ENCODE results near the gene RTN1. TPM values are rescaled to one million over a fixed set of nuclear protein-coding genes. Genes with fewer than 3 reads are reported as not detected.

RTN1 gene
- total RNA-seq, 1 experiment from 2014 or later: 6.5 TPM

DNA sequence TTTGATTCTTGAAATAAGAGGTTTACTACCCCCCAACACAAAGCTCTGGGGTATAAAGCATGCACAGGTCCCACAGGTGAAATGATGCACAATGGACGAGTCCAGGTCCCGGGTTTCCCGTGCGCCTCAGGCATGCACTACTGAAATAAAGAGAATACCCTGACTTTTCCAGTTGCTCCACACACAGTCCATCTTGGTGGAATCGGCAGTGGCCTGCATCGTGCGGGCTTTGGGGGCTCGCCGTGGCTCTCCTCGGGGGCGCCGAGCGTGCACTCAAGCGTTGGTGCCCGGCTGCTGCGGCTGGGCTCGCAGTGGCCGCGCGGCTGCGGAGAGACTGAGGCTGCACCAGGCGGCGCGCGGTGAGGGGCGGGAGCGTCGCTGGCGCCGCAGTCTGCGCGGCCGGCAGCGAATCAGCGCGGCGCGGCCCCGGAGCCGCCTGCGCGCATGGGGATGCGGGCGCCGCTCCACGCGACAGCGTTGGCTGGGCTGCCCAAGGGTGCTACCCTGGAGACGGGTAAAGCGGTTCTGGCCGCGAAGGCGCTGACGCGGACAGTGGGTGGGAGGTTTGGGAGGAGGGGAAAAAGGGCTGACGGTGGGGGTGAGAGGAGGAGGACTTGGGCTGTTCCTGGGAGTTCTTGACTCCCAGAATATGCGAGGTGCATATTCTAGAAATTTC lies 240.2 kb downstream of the RTN1 start:
- no peak for DNase-seq (ENCODE audit: low spot score)

DNA sequence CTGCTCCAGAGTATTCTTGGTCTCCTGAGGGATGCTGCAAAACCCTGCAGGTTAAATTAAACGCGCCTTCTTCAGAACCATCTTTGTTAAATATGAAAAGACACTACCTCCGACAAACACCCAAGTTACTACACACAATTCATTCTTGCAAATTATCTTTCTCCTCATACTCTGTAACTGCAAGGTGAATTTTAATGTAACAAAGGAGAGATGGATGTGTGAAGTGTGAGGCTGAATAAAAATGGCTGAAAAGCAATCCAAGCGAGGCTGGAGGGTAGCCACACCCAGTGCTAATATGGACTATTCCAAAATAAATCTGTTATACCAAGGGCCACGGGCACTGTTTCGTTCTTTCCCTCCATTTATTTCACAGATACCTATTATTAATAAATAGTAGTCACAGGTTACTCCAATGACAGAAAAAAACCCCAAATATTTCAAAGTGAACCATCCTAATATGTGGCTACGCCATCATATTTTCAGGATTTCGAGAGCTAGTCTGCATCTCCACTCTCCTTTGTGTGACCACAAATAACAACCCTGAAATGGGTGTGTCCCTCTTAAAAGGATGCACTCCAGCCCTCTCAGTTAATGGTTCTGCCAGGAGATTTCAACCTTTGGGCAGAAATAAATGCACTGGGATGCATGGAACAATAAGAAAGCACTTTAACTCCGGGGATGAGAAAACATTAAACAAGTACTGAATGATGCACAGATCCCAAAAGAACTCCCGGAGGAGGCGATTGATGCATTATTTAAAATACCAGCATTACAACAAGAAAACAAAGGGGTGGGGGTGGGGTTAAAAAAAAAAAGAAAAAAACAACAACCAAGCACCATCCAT lies 240.9 kb downstream of the RTN1 start:
- no peak for DNase-seq (ENCODE audit: low spot score)

DNA sequence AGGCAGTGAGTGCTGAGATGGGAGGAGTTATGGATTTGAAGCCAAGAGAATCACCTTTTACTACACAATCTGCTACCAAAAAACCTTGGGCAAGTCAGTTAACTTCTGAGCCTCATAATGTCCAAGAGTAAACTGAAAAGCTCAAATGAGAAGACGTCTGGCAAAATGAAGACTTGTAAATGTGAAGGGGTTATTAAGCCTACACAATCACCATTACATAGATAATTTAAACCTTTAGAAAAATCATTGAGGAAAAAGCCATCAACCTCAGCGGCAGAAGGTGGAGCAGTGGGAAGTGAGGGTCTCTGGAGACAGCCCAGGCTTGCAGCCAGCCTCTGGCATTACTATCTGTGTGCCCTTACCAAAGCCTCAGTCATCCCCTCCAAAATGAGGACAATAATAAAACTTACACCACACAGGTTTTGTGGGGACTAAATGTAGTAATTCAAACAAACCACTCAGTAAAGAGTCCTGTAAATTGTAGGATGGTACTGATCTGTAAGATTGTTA lies 243.5 kb downstream of the RTN1 start:
- no peak for DNase-seq (ENCODE audit: low spot score)

DNA sequence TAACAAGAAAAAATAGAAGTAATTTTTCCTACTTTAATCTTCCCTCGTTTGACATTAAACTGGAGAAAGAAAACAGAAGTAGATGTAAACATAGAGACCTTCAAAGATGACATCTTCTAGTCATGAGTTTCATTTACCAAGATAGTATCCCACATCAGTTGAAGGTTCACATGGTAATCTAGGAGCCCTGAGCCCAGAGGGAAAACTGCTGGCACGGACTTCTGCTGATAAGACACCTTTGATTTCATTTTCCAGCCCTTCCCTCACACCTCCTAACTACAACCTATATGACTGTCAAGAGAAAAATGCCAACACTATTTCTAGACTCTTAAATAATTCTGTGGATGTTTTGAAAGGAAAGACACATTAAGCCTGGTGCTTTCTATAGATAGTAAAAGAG lies 247.9 kb downstream of the RTN1 start:
- no peak for DNase-seq (ENCODE audit: low spot score)

DNA sequence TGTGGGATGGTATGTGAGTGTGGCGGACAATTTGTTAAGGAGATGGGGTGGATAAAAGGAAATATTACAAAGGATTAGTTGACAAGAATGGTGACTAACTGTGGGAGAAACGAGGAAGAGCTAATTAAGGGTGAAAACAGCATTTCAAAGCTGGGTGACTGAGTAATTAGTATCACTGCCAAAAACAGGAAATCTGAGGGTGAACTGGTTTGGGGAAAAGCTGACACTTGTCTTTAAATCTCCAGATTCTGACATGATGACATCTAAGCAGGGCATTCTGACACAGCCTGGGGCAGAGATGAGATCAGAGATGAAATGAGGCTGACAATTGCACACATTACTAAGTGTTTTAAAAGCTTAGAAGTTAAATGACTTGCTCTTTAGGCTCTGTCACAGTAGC lies 251.5 kb downstream of the RTN1 start:
- DNase-seq (ENCODE audit: low spot score): no peak

DNA sequence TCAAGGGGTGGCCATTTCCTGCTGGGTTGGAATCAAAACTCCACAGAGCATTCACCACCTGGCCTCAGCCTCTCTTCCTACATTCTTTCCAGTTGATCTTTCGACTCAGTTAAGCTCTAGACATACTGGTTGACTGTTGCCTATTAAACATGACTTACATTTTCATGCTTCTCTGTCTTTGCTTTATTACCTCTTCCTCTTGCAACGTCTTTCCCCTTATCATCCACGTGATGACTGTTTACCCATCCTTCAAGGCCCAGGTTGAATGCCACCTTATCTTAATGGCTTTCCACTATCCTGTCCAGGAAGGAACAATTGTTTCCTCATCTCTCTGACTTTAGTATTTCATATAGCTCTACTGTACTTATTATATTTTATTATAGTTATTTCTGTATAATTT lies 269.5 kb downstream of the RTN1 start:
- DNase-seq (ENCODE audit: low spot score): no peak

DNA sequence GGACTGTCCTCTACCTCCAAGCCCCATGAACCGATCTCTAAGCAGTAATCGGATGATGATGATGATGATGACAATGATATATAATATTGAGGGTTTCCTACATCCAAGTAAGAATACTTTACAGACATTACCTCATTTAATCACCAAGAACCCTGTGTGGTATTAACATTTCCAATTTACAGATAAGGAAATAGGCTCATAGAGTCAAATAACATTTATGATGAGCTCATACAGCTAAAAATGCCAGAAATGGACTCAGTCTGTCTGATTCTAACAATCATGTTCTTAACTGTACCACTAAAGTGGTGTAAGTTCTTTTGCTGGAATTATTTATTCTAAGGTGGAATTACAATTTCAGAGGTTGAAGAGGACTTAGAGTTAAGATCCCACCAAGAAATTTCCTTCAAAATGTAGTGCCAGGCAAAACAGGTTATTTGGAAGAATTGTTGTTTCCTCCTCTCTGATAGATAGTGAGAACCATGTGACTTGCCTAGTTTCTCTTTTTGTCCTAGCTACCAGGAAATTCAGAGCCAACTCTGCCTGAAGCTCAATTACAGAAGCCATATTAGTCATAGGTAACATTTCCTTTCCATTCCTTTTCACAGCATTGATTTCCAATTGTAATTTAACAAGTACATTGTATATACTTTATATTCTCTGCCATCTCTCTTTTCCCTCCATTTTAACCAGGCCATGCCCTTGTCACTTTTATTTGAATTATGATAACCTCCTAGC lies 270.2 kb downstream of the RTN1 start:
- DNase-seq (ENCODE audit: low spot score): no peak

DNA sequence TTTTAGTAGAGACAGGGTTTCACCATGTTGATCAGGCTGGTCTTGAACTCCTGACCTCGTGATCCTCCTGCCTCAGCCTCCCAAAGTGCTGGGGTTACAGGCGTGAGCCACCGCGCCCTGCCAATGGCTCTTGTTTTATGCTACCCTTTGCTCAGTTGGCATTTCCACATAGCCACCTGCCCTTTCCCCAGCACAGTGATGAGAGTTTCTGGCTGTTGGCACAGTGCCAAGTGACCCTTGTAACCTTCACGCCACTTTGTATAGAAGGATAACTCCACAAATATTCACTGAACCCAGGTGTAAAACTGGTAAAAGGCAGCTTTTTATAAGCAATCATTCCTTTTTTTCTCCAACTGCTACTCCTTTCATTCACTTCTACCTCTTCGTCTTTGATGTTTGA lies 275.5 kb downstream of the RTN1 start:
- DNase-seq (ENCODE audit: low spot score): no peak

DNA sequence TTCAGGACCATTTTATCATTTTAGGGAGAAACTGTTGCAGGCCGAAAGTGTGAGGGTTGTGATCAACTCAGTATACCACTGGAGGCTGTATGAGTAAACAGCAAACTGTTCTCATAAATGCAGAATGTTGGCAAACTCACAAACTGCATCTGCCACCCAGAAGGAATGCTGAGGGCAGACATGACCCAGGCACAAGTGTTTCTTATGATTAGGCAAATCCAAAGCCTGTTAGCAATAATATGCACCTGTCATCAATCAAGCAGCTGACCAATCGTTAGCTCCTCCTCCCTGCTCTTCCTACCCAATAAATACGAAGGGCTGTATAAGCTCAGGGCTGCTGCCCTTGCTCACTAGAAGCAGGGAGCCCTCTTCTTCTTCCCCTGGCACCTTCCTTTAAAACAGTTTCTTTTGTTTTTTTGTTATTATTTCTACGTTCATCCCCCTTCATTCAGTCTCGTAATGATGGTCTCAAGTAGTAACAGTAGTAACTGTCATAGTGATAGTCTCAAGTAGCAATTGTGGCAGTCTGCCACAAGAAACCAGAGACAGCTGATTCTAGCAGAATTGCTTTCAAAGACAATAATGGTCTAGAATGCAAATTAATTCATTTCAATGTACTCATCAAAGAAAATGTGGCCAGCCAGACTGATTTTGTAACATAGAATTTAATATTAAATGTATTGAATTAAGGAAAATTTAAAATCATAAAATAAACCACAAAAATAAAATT lies 278.8 kb downstream of the RTN1 start:
- no peak for DNase-seq (ENCODE audit: low spot score)

DNA sequence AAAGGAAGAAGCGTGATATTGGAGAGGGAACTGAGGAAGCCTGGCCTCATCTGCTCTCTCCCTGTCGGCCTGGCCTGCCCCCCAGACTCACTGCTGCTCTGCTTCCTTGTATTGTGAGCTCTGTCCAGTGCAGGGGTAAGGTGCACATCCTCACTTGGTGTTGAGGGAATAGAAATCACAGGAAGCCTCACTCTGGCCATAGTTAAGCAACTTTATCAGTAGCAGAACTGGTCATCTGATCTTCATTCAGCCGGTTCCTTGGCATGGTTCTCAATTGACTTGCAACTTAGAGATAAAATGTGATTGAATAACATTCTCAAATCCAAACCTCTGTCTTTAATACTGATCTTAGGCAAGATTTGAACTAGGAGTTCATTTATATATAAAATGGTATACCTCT lies 282.5 kb downstream of the RTN1 start:
- no peak for DNase-seq (ENCODE audit: low spot score)

DNA sequence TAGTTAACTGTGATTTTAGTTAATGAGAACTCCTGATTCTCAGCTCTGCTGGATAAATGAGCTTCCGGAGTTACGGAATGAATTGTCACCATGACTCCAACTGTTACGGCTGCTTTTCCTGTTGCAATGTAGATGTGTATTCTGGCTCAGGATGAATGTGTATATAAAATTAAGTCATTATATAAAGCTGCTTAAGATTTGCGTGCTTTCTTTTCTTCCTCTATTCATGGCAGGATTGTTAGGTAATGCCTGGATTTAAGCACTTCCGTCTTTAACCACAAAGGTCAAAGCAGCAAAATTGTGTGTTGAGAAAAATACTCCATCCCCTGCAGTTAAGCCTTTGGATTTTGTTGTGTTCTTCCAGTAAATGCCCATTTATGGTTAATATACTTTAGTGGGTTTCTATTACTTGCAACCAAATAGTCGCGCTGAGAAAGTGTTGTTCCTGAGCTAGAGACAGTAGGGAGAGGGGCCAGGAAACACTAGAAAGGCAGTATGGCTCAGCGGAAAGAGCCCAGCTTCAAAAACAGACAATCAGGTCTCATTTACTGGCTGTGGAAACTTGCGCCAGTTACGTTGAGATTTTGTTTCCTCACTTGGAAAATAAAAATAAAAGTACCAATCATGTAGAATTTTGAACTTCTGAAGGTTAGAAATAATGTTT lies 284.6 kb downstream of the RTN1 start:
- peak; percentile 95 for DNase-seq (ENCODE audit: low spot score)

DNA sequence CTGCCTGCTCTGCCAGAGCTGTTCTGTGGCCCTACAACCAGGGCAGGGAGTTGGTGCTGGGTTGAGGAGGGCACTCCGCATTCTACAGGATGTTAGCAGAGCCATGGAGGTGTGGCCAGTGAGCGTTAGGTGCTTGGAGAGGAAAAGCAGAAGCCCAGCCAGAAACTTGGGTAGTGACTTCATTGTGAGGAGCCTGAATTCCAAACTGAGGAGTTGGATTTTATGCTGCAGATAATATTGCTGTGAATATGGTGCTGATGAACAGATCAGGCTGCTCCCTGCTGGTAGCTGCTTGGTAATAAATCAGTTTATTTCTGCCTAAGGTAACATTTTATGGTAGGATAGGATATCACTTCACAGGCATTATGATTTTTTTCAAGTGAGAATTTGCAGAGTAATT lies 286.8 kb downstream of the RTN1 start:
- peak; percentile 43 for DNase-seq (ENCODE audit: low spot score)

DNA sequence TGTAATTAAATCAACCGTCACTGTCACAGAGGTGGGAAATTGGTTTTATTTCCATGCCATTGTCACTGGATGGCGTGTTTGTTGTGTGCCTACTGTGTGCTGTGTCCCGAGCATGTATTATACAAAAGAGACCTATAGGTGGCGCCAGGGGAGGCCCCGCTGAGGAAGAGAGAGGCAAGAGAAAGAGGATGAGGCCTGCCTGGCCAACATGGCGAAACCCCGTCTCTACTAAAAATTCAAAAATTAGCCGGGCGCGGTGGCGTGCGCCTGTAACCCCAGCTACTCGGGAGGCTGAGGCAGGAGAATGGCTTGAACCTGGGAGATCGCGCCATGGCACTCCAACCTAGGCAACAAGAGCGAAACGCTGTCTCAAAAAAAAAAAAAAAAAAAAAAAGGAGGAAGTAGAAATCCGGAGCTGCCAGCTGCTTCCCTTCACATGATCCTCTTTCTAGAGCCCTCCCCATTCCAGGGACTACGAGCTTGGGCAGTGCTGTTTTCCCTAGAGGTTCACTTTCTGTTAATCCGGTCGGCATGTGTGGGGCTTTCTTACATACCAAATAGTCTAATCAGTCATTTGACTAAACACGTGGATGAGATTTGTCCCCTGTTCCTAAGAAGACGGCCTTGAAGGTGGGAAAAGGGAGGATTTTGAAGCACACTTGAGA lies 287.6 kb downstream of the RTN1 start:
- no peak for DNase-seq (ENCODE audit: low spot score)

DNA sequence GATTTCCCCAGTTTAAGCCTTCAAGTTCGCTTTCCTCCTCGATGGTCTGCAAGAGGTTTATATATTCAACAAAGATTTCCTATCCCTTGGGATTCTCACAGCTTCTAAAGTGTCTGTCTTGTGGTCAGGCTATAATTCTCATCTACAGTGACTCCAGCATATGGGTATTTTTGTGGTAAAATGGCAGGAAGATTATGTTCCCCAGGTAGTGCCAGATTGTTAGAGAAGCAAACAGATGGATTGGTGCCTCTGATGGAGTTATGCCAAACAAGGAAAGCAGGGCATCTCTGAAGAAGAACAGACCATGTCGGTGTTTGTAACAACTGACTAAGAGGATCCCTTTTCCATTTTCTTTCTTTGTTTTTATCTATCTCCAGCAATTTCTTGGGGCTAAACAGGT lies 288.4 kb downstream of the RTN1 start:
- DNase-seq (ENCODE audit: low spot score): no peak

DNA sequence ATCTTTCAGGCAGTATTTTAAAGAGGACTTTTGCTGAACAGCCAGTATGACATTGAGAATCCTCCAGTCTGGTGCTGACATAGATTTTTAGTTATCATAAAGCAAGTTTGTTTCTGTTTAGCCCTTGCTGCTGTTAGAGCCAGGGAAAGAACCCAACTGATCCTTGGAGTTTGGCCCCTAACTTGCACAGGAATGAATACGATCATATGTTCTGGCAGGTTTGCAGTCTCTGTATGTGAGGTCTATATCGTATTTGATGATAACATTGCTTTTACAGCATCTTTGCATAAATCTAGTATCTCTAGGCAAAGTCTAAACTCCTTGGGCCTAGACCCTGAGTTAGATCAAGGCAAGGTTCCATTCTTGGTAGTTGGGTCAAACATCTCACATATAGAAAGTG lies 289.7 kb downstream of the RTN1 start:
- DNase-seq (ENCODE audit: low spot score): no peak

DNA sequence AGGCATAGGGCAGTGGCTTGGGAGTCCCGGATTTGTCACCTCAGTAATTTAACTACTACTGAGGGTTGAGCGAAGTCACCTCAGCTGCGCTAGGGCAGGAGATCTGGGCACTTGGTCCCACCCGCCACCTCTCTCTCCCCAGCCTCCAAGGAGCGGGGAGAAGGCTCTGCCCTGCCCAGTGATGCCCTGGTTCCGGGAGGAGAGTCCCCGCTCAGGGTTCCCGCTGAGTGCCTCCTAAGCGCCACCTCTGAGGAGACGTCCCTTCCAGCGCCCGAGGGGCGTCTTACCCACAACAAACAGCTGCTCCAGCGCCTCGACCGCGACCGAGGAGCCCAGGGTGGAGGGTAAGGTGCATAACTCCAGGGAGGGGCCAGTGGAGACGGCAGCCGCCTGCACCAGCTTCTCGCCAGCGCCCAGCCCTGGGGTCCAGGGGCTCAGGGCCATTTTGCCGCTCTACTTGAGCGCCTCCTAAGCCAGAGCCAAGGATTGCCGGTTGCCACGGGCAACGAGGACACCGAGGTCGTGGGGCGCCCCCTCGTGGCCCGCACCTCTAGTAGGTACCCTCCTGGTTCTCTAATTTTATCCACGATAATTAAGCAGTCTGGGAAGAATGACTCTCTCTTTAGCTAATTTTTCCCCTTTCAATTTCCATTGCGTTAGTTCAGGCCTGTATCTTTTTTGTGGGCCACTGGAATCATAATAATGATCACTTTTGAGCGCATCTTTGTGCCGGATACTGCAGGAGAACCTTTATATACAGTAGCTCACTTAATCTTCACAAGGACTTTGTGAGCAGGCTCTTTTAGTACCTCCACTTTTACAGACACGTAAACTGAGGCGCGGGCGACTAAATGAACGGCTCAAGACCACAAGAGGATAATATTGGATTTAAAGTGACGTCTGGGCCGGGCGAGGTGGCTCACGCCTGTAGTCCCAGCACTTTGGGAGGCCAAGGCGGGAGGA lies 294.0 kb downstream of the RTN1 start, which contains the start of gene CCDC175:
TSS of gene CCDC175 (minus strand) at position 481 of the 963 bp plus-strand sequence. CDS start at position 444, 37 bp downstream.
- DNase-seq (ENCODE audit: low spot score): peak; percentile 59

DNA sequence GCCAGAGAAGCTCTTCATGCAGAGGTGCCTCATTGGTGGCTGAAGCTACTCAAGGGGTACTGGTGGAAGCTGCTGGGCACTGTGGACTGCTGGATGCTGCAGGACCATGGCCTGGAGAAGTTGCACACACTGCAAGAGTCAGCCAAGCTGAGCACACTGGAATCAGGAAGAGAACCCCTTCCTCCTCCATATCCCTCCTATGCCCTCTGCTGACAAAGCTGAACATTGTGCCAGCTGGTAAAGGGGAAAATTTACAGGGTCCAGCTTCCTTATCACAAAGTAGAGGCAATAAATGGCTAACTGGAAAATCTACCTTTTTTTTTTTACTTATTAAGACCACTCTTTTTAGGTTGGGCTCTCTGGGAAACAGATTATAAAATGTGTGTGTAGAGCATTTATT lies 300.5 kb downstream of the RTN1 start:
- no peak for DNase-seq (ENCODE audit: low spot score)

DNA sequence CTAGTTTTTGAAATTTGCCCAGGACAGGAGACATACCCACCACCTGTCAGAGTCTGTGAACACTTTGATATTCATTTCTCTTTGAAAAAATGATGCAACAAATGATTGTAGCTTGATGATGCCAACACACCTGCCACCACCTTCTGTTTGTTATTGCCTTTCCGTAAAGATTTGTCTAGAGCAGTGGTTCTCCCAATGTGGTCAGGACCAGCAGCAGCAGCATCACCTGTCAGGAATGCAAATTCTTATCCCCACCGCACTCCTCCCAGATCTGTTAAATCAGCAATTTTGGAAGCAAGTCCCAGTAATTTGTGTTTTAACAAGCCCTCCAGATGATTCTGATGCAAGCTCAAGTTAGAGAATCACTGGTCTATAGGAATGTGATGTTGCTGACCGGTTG lies 303.9 kb downstream of the RTN1 start:
- DNase-seq (ENCODE audit: low spot score): no peak

DNA sequence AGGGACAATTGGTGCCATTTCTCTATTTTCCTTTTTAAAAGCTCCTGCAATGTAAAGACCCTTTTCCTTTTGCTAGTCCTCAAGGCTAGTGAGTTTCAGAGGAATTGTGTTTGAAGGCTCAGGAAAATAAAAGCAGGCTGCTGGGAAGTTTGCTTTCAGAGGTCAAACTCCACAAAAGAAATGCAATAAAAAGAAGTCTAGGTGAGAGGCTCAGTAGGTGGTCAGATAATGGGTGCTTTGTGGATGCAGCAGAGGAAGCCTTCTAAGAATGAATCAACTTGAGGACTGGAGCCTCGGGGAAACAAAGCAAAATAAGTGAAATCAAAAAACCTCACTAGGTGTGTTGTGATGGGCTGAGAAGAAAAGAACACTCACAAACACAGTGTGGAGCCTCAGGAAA lies 304.3 kb downstream of the RTN1 start:
- DNase-seq (ENCODE audit: low spot score): no peak

All from H4 (cell line).